LNCAP (cell line): Measurements from ENCODE around the gene MPC1.

Experiments
- TF ChIP-seq, protein P1 (sequence below): fragments of 450-650 bp; IDR thresholded peaks from 2 replicates; pipeline ENCODE4 v1.5.1; 2017; ENCODE audit warnings: mild to moderate bottlenecking

Gene MPC1

DNA sequence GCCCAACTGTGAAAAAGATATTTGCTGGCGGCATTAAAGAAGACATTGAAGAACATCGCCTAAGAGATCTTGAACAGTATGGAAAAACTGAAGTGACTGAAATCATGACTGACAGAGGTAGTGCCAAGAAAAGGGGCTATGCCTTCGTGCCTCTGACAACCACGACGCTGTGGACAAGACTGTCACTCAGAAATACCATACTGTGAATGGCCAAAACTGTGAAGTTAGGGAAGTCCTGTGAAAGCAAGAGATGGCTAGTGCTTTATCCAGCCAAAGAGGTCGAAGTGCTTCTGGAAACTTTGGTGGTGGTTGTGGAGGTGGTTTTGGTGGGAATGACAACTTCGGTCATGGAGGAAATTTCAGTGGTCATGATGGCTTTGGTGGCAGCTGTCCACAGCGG lies 47.9 kb downstream of the MPC1 start:
- TF ChIP-seq, protein P1, sequence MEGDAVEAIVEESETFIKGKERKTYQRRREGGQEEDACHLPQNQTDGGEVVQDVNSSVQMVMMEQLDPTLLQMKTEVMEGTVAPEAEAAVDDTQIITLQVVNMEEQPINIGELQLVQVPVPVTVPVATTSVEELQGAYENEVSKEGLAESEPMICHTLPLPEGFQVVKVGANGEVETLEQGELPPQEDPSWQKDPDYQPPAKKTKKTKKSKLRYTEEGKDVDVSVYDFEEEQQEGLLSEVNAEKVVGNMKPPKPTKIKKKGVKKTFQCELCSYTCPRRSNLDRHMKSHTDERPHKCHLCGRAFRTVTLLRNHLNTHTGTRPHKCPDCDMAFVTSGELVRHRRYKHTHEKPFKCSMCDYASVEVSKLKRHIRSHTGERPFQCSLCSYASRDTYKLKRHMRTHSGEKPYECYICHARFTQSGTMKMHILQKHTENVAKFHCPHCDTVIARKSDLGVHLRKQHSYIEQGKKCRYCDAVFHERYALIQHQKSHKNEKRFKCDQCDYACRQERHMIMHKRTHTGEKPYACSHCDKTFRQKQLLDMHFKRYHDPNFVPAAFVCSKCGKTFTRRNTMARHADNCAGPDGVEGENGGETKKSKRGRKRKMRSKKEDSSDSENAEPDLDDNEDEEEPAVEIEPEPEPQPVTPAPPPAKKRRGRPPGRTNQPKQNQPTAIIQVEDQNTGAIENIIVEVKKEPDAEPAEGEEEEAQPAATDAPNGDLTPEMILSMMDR: no peak

DNA sequence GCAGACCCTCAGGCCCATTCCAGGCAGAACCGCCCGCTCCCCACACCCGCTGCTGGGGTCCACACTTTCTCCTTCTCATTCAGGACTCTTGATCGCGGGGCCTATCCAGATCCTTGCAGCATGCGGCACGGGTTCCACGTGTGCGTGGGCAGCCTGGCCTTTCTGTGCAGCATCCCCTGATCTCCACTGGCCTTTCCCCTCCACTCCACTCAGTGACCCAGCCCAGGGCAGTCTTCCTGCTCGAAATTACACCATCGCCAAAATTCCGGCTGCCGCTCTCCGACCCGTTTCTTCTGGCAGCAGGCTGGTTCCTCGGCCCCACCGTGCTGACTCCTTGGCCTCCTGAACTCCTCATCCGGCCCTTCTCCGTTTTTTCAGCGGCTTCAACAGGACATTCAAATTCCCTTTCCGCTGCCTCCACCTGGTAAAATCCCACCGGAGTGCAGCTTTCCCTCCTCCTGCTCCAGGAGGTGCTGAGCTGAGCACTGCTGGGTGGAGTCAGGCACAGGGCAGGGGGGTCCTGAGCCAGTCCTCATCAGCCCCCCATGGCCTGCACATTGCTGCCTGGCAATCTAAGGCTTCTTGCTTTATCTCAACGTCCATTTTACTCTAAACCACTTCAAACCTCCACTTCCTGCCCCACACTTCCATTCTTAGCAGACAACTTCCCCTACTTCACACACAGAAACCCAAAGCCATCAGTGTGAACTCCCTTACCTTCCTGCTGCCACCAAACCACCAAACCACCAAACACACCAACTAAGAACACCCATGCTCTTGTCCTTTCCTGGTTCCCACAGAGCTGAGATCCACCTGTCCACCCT lies 49.4 kb downstream of the MPC1 start:
- TF ChIP-seq, protein P1: no peak

DNA sequence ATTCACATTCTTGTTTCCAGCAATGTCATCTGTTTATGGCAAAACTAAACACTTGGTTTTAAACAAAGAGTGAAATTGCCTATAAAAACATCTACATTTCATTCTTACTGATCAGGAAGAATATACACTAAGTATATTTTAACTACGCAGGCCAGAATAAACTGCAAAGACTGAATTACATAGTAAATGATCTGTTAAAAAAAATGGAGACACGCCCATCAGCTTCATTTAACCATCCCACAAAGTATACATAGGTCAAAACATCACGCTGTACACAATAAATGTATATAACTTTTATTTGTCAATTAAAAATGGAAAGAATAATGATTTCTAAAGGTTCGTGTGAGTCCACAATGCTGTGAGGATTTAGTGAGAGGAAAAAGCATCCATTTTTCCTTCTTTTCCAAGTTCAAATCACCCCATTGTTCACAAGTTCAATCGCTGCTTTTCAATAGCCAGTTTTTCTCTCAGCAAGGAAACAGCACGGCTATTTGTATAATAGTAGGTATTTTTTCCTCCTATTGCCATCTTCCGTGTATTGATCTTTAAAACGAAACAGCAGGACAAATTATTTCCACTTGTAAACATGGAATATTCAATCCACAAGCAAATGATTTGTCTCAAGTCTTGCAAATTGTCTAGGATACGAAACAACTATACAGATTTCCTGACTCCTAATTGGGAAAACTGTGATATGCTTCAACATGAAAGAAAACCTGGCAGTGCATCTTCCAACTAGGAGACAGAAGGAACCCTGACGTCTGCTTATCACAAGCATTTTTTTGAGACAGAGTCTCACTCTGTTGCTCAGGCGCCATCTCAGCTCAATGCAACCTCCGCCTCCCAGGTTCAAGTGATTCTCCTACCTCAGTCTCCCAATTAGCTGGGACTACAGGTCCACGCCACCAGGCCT lies 51.0 kb downstream of the MPC1 start:
- TF ChIP-seq, protein P1: no peak

DNA sequence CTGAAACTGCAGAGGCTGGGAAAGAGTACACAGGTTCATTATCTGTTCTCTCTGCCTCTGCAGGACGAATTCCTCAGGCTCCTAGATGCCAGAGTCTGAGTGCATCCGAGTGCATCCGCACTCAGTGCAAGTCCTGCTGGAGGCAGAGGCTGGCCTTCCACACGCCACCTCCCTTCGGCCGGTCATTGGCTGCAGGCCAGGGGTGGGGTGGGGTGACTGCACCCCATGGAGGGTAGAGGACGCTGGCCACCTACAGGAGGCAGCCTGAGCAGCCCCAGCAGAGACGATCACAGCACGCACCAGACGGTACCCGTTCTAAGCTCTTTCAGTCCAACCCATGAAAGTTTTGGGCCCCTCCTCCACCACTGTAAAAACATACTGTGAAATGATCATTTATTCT lies 52.1 kb downstream of the MPC1 start:
- TF ChIP-seq, protein P1: no peak

DNA sequence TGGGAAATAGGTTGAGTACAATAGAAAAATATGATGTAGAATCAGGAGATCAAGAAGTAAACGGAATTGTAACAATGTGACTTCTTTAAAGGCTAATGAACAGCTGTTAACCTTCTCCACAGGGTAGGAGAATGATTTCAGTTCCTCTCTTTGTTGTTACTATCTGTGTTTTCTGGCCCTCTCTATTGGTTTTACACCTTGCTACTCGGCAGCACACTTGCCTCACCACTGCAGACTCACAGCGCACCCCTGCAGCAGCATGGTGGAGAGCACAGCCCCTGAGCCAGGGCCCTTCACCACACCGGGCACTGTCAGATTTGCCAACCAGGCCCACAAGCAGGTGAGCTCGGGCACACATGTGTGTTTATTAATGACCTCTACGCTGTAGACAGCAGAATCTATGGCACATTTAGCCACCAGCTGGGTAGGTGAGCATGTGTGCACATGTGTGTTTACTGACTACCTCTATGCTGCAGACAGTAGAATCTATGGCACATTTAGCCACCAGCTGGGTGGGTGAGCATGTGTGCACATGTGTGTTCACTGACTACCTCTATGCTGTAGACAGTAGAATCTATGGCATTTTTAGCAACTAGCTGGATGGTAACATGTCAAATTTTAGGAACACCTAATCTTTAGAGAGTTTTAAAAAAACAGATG lies 57.2 kb downstream of the MPC1 start:
- TF ChIP-seq, protein P1: no peak

DNA sequence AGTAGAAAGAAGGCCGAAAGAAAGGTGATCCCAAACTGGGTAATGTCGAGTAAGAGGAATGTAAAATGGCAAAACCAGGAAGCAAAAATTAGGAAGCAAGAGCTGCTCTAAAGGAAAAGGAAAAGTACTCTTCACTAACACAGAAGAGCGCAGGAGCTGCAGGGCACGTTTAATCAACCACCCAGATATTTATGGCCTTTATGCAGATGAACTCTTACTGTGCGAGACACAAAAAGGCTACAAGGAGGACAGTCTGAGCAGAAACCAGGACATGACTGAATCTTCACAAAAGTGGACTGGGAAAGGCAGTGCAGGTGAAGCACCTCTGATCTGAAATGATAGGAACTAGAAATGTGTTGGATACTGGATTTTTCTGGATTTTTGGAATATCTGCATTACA lies 59.3 kb downstream of the MPC1 start:
- TF ChIP-seq, protein P1: no peak
